ENCODE measurements around the gene SOHLH1.

The SOHLH1 gene

DNA sequence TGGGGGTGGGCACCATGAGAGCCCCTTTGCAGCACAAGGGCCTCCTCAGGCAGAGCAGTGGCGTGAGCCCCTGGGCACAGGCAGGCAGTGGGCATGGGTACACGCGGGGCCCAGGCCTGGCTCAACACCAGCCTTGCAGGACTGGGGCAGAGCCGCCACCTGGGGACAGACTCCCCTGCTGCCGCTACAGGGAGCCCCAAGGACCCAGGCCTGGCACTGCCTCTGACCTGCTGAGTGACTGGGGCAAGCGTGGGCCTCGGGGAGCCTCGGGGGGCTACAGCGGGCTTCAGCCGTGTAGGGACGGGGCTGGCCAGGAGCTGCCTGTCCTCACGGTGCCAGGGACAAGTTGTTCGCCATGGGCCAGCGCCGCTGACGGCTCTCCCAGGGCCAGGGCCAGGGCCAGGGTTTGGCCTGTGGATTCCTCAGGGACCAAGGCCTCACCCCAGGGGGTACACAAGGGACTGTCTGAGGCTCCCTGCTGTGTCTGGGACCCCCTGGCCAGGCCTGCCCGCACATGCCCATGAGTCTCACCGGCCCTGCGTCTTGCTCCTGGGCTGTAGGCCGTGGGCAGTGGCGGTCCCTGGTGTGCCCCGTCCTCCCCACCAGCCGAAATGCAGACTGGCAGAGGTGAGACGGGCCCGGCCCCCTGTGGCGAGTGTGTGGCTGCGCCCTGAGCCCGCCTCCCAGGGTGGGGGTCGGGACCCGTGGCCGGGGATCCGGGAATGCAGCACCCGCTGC lies 45.2 kb upstream of the SOHLH1 start:
- Histone ChIP-seq H3K4me3 (no peak overlapping the region), H3K27ac (no peak overlapping the region)
- DNase-seq (ENCODE audit: low spot score) = no peak
- TF ChIP-seq, protein P1, sequence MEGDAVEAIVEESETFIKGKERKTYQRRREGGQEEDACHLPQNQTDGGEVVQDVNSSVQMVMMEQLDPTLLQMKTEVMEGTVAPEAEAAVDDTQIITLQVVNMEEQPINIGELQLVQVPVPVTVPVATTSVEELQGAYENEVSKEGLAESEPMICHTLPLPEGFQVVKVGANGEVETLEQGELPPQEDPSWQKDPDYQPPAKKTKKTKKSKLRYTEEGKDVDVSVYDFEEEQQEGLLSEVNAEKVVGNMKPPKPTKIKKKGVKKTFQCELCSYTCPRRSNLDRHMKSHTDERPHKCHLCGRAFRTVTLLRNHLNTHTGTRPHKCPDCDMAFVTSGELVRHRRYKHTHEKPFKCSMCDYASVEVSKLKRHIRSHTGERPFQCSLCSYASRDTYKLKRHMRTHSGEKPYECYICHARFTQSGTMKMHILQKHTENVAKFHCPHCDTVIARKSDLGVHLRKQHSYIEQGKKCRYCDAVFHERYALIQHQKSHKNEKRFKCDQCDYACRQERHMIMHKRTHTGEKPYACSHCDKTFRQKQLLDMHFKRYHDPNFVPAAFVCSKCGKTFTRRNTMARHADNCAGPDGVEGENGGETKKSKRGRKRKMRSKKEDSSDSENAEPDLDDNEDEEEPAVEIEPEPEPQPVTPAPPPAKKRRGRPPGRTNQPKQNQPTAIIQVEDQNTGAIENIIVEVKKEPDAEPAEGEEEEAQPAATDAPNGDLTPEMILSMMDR (IDR thresholded peaks at IDR 0.05) = no peak

DNA sequence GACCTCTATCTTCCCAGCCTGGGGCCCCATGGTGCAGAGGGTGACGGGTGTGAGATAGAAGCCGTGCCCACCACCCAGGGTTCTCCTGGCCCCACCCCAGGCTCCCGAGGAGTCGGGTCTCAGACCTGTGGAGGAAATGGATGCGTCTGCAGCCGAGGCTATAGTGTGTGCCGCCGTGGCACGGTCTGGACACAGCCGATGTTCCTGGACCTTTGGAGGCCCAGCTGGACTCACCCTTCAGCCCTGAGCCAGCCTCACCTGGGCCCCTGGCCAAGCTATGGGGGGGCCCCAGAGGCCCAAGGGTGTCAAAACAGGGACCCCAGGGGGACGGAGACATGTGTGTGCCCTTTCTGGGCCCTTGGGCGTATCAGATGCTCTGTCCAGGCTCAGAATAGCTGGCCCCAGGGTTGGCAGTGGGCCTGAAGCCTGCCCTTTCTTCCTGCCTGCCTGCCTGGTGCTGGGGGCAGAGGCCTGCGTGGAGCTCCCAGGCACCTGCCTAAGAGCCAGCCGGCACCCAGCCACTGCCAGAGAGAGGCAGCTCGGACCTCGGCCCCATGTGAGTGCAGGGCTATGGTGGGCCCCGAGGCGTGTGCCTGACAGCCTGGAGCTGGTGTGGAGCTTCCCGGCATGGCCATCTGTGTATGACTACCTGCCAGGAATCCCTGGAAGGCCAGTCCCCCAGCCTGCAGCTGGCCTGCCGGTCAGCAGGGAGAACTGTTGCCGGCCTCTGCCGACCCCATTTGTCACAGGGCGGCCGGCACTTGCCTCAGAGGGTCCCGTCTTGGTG lies 44.5 kb upstream of the SOHLH1 start:
- no peak for DNase-seq (ENCODE audit: low spot score)
- H3K27ac ChIP-seq = no peak overlapping the region
- TF ChIP-seq, protein P1 (IDR thresholded peaks at IDR 0.05) = no peak
- H3K4me3 ChIP-seq = no peak overlapping the region

DNA sequence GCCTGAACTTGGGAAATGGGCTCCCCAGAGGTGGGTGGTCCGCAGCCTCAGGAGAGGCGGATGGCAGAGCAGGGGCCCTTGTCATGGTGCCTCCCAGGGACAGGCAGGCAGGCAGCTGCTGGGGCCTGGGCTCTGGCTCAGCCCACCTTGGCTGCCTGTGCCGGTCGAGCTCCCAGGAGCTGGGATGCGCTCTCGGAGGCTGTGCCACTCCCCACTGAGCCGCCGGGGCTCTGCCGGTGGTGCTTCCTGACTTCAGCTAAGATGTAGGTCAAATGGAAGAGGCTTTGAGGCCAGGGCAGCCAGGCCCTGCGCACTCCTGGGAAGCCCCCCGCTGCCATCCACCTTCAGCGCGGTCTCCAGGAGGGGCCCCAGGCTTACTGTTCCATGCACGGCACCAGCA lies 43.7 kb upstream of the SOHLH1 start:
- TF ChIP-seq, protein P1 (IDR thresholded peaks at IDR 0.05) = no peak
- Histone ChIP-seq H3K27ac (no peak overlapping the region), H3K4me3 (no peak overlapping the region)
- no peak for DNase-seq (ENCODE audit: low spot score)

DNA sequence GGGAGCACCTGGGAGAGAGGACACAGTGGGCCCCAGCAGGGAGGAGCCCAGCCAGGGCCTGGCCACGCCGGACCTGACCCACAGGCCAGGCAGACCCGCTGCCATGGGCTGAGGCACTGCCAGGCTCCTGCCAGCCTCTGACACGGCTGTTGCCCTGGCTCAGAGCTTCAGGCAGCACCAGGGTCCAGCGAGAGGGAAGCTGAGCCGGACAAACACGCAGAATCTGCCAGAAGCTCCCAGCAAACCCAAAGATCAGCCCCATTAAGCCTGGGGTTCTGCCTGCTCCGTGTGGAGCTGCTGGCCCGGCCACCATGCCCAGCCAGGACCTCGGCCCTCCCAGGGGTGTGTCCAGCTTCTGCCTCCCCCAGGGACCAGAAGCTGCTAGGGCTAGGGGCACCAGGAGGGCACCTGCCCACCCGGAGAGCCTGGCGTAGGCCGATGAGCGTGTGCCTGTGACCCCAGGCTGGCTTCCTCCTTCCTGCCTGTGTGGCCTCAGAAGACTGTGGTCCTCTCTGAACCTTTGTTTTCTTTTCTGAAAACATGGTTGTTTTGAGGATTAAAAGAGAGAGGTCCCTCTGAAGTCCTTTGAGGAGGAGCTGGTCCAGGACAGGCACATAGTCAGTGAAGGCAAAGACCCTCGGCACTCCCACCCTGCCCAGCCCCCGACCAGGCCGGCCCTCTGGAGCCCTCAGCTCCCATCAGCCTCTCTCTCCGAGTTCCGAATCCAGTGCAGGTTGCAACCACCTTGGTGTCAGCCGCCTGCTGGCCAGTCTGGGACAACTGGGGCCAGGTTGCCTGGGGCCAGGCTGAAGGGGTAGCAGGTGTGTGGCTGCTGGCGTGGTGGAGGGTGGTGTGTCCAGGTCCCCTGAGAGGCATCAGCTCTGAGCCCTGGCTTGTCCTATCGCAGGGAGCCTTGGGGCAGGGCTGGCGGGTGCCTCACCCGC lies 42.3 kb upstream of the SOHLH1 start:
- TF ChIP-seq, protein P1 (IDR thresholded peaks at IDR 0.05) = no peak
- no peak for DNase-seq (ENCODE audit: low spot score)
- H3K4me3 ChIP-seq = no peak overlapping the region
- no peak overlapping the region for H3K27ac ChIP-seq

DNA sequence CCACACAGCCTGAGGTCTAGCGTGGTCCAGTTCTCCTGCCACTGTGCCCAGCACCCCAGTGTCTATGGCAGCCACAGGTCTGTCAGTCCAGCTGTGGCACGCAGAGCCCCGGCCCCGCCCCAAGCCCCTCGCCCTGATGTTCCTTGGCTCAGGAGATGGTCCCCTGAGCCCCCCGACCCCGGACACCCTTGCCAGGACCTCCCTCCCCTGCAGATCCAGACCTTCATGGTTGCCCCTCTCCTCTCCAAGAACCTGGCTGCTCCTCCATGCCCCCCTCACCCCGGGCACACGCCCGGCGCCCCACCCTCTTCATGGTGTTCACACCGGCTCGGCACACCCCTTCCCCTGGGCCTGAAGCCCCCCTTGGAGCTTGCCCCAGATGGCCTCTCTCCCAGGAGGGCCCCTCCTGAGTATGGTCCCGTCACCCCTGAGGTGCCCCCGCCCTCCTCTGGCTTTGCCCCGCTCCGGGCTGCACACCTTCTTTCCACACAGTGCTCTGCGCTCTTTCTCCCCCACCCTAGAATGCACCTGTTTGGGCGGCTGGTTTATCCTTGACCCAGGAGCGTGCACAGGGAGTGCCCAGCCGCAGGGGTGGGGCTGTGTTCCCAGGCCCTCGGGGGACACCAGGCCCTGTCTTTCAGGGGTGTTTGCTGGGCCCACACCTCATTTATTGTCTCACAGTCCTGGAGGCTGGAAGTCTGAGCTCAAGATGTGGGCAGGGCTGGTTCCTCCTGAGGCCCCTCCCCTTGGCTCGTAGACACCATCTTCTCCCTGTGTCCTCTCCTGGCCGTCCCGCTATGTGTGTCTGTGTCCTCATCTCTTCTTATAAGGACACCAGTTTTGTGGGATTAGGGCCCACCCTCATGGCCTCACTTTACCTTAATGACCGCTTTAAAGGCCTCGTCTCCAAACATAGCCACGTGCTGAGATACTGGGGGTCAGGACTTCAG lies 40.3 kb upstream of the SOHLH1 start:
- Histone ChIP-seq H3K4me3 (no peak overlapping the region), H3K27ac (no peak overlapping the region)
- TF ChIP-seq, protein P1 (IDR thresholded peaks at IDR 0.05) = no peak
- DNase-seq (ENCODE audit: low spot score) = no peak
